GM13977 (cell line): ENCODE data around the gene ADA.

ENCODE experiments used
- DNase-seq: peaks from one replicate; pipeline ENCODE4 v3.0.0; 2012; ENCODE audit warnings: low spot score
- in situ Hi-C: fragments of 300-500 bp; cut with MboI; formaldehyde crosslinking; loops from one replicate; pipeline ENCODE4 v1.12.0; 2022; ENCODE audit warnings: low sequenced_read_pairs, low pct_unique_long_range_greater_than_20kb, mixed read lengths, inconsistent platforms; ENCODE audit not compliant: unreplicated experiment
- TF ChIP-seq, protein P1 (sequence below): IDR thresholded peaks from 2 replicates; pipeline ENCODE4 v1.5.1; 2012; ENCODE audit warnings: mild to moderate bottlenecking, control low read depth; ENCODE audit not compliant: insufficient read depth; ENCODE audit errors: extremely low read depth, missing control alignments

ADA gene

DNA sequence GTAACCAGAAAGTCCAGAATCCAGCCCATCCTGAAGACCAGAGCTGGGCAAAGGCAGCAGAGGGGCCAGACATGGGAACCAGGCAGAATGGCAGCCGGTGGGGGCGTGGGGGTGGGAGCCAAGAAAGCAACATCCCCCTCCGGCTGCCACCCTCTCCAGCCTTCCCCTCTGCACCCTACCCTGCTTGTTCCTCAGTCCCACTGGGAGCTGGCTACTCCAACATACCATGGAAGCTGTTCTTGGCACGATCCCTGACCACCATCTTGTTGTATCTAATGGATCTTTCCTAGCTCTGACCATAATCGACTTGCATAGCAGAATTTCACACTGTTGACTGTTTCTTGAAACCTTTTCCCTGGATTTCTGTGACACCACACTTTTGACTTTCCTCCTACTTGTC lies 30.2 kb downstream of the ADA start:
- in situ Hi-C loops: loop anchor here (25.0 kb wide), 1 partner anchor 234 kb away; no protein-coding TSS in a partner anchor
- TF ChIP-seq, protein P1, sequence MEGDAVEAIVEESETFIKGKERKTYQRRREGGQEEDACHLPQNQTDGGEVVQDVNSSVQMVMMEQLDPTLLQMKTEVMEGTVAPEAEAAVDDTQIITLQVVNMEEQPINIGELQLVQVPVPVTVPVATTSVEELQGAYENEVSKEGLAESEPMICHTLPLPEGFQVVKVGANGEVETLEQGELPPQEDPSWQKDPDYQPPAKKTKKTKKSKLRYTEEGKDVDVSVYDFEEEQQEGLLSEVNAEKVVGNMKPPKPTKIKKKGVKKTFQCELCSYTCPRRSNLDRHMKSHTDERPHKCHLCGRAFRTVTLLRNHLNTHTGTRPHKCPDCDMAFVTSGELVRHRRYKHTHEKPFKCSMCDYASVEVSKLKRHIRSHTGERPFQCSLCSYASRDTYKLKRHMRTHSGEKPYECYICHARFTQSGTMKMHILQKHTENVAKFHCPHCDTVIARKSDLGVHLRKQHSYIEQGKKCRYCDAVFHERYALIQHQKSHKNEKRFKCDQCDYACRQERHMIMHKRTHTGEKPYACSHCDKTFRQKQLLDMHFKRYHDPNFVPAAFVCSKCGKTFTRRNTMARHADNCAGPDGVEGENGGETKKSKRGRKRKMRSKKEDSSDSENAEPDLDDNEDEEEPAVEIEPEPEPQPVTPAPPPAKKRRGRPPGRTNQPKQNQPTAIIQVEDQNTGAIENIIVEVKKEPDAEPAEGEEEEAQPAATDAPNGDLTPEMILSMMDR: no peak
- DNase-seq: no peak

DNA sequence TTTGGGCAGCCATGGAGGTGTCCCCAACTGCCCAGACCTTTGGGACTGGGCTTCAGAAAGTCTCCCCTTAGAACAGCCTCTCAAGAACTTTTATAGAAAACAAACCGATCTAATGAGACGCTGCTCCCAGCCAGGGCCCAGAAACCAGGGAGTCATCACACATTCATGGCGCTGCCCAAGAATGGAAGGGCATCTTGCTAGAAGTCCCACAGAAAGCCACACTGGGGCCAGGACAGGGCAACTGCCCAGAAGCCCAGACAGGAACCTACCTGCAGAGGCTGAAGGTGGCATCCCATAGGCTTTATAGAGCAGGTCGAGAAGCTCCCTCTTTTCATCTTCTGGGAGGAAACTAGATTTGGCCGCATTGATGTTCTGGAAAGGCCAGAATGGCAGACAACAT lies 31.5 kb downstream of the ADA start:
- in situ Hi-C loops: loop anchor here (25.0 kb wide), 1 partner anchor 233 kb away; no protein-coding TSS in a partner anchor
- TF ChIP-seq, protein P1: no peak
- no peak for DNase-seq

DNA sequence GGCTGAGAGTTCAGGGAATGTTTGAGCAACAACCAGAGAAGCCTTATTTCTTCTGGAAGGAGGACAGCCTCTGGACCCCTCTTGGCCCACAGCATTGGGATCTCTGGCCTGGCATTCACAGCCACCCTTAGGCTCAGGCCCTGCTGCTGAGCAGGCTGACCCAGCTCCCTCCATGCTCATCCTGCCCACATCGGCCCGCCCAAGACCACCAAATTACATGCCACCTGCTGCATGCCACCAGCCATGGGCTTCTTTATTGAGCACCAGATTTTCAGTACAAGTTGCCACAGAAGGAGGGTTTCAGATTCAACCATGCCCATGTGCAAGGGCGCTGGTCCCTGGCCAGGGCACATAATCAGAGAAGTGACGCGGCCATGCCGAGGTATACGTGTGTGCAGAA lies 32.2 kb downstream of the ADA start:
- in situ Hi-C loops: loop anchor here (25.0 kb wide), 1 partner anchor 232 kb away; no protein-coding TSS in a partner anchor
- TF ChIP-seq, protein P1: no peak
- no peak for DNase-seq

DNA sequence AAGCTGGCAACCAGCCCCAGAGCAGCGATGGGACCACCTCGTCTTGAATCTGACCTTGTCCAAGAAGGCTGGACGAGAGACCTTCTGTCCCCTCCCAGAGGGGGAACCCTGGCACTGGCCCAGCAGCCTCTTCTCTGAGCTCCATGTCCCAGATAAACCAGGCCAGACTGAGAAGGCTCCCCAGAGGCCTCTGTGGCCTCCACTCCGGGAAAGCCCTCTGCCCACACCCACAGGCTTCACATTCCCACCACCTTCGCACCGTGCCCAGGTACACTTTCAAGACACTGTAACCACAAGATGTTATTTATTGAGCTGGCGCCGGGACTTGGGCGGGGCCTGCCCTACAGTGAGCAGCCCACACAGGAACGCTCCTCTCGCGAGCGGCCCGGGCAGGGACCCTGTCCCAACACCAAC lies 33.2 kb downstream of the ADA start:
- in situ Hi-C loops: loop anchor here (25.0 kb wide), 1 partner anchor 231 kb away; no protein-coding TSS in a partner anchor
- no peak for DNase-seq
- TF ChIP-seq, protein P1: no peak

DNA sequence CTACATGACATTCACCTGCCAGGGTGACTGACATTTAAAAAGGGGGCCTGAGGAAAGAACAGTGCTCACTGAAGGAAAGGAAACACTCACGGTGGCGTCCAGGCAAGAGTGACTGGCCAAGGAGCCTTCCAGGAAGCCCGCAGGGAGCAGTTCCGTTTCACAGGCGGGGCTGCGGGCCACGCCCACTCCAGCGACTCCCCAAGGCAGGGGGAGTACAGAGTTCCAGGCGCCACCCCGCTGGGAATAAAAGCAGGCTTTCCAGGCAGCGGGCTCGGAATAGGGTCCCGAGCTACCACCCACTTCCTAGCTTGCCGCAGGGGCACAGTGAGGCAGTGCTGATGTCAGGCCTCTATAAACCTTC lies 34.9 kb downstream of the ADA start:
- TF ChIP-seq, protein P1: no peak
- in situ Hi-C loops: loop anchor here (25.0 kb wide), 1 partner anchor 229 kb away; no protein-coding TSS in a partner anchor
- DNase-seq: no peak

DNA sequence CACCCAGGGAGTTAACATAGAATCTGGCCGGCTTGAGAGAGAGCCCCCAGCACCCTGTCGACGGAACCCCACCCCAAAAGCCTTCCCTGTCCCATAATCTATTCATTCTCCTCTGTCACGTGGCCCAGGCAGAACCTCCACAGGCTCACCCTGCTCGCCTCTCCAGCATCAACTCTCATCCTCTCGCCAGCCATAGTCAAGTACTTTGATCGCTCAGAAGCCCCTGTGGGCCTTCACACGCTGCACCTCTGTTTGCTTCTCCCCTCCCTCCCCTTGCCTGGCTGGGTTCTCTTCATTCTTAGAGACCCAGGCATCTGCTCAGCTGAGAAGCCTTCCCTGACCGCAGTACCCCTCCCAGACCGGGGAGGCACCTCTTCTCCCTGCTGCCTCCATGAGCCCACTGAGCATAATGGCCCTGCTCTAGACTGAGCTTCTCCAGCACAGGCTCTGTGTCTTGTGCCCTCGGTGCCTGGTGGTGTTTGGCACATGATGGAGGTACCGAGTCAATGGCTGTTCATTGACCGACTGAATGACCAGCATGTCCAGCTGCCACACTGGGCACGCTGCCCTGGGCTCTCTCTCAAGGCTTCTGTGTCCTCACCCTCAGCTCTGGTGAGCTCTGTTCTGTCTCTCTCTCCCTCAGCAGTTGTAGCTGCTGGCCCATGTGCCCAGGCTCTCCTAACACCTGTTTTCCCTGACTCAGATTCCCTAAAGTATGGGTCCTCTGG lies 35.5 kb downstream of the ADA start:
- TF ChIP-seq, protein P1: no peak

More for the DNA sequence above, 35.5 kb downstream of the ADA start:
- no peak for DNase-seq
- in situ Hi-C loops: loop anchor here (25.0 kb wide), 1 partner anchor 229 kb away; no protein-coding TSS in a partner anchor
